NCI-H2107 (cell line): ENCODE measurements around the gene PTGR2.
A peak's percentile ranks its signal among the peaks of the same experiment; 100 is the strongest.
"Not testable (repeated sequence)": the region's sequence is repeated elsewhere in the genome, so short reads cannot be mapped to it uniquely, and the experiment has no call there.

ENCODE experiments used
- DNase-seq: peaks from one replicate; lab custom pipeline; 2025; lab: John Stamatoyannopoulos, UW

PTGR2 gene

GRCh38 chr14:73851567-73852382 lies at the start of gene PTGR2:
Gene PTGR2, plus strand, starts transcription at chr14:73851831. Its CDS starts 7,032 bp downstream, at chr14:73858863.
- DNase-seq, result peak; percentile 97

GRCh38 chr14:73802431-73803188 lies 49.0 kb upstream of the PTGR2 start:
- no peak for DNase-seq

- no peak for DNase-seq
Observed at GRCh38 chr14:73804636-73805035, 47.0 kb upstream of the PTGR2 start.

GRCh38 chr14:73807457-73807856 lies 44.2 kb upstream of the PTGR2 start:
- DNase-seq, result no peak

- DNase-seq, result no peak
Observed at GRCh38 chr14:73809391-73809790, 42.2 kb upstream of the PTGR2 start.

GRCh38 chr14:73810478-73811163 lies 41.0 kb upstream of the PTGR2 start:
- DNase-seq, result no peak

- no peak for DNase-seq
Observed at GRCh38 chr14:73811164-73811503, 40.5 kb upstream of the PTGR2 start.

GRCh38 chr14:73814153-73814552 lies 37.5 kb upstream of the PTGR2 start:
- DNase-seq, result no peak

- DNase-seq, result no peak
Observed at GRCh38 chr14:73815849-73816248, 35.8 kb upstream of the PTGR2 start.

GRCh38 chr14:73816393-73816816 lies 35.2 kb upstream of the PTGR2 start:
- no peak for DNase-seq

GRCh38 chr14:73817020-73817655 lies 34.5 kb upstream of the PTGR2 start:
- no peak for DNase-seq

- no peak for DNase-seq
Observed at GRCh38 chr14:73818821-73819220, 32.8 kb upstream of the PTGR2 start.

- DNase-seq, result no peak
Observed at GRCh38 chr14:73820631-73821030, 31.0 kb upstream of the PTGR2 start.

GRCh38 chr14:73823339-73823885 lies 28.2 kb upstream of the PTGR2 start:
- DNase-seq, result no peak

GRCh38 chr14:73824127-73824526 lies 27.5 kb upstream of the PTGR2 start:
- no peak for DNase-seq

- no peak for DNase-seq
Observed at GRCh38 chr14:73824536-73824935, 27.1 kb upstream of the PTGR2 start.

GRCh38 chr14:73825551-73826188 lies 26.0 kb upstream of the PTGR2 start:
- DNase-seq, result peak; percentile 65

GRCh38 chr14:73827190-73827589 lies 24.4 kb upstream of the PTGR2 start:
- DNase-seq, result not testable (repeated sequence)

- DNase-seq, result no peak
Observed at GRCh38 chr14:73829071-73829470, 22.6 kb upstream of the PTGR2 start.

- peak; percentile 44 for DNase-seq
Observed at GRCh38 chr14:73829526-73830431, 21.9 kb upstream of the PTGR2 start.
